Activated CD8-positive, alpha-beta T cell treated with anti-CD3 and anti-CD28 coated beads for 36 hours (primary cell): ENCODE measurements around the gene RIMS1. TPM values are rescaled to one million over a fixed set of nuclear protein-coding genes. Genes with fewer than 3 reads are reported as not detected.

Experiments
- ATAC-seq: fragments of 200-7000 bp; cut with Tn5 transposase; one replicate; pipeline ENCODE4 v1.10.0; 2021; ENCODE audit warnings: mild to moderate bottlenecking, moderate library complexity
- CTCF ChIA-PET: fragments of 350-600 bp; sonication (Branson Sonifier 250); formaldehyde crosslinking; loops from one replicate; lab custom pipeline; 2021; ENCODE audit warnings: antibody characterized with exemption; lab: Charles Lee
- POLR2A ChIA-PET: fragments of 350-600 bp; sonication (Branson Sonifier 250); formaldehyde crosslinking; loops from one replicate; lab custom pipeline; 2021; ENCODE audit warnings: antibody characterized with exemption; lab: Charles Lee
- DNase-seq: peaks from one replicate; pipeline ENCODE4 v3.0.0-alpha.2; 2020
- H3K27ac Mint-ChIP-seq: one replicate; pipeline ENCODE4 v1.8.0; 2021; ENCODE audit warnings: mild to moderate bottlenecking, mixed read lengths
- H3K27me3 Mint-ChIP-seq: one replicate; pipeline ENCODE4 v1.8.0; 2021; ENCODE audit warnings: mixed read lengths
- H3K36me3 Mint-ChIP-seq: one replicate; pipeline ENCODE4 v1.8.0; 2021; ENCODE audit warnings: low read depth, mixed read lengths
- H3K4me1 Mint-ChIP-seq: one replicate; pipeline ENCODE4 v1.8.0; 2021; ENCODE audit warnings: low read depth, mixed read lengths
- H3K4me3 Mint-ChIP-seq: one replicate; pipeline ENCODE4 v1.8.0; 2021; ENCODE audit warnings: mild to moderate bottlenecking, moderate library complexity, mixed read lengths
- H3K9me3 Mint-ChIP-seq: one replicate; pipeline ENCODE4 v1.8.0; 2021; ENCODE audit warnings: mixed read lengths
- intact Hi-C: fragments of 100-400 bp; cut with micrococcal nuclease; formaldehyde crosslinking; loops from one replicate; pipeline ENCODE4 v1.10.0; 2022
- total RNA-seq, 2 experiments: library from RNA; stranded (reverse); gene quantifications; one replicate each; pipeline ENCODE4 v1.2.3, GENCODE V29; 2021
- TF ChIP-seq, protein P1 (sequence below): fragments of 200-600 bp; IDR thresholded peaks from one replicate; pipeline ENCODE4 v1.8.0; 2022; ENCODE audit warnings: antibody characterized with exemption, mild to moderate bottlenecking

Gene RIMS1
- total RNA-seq, 2 experiments from 2014 or later: not detected

DNA sequence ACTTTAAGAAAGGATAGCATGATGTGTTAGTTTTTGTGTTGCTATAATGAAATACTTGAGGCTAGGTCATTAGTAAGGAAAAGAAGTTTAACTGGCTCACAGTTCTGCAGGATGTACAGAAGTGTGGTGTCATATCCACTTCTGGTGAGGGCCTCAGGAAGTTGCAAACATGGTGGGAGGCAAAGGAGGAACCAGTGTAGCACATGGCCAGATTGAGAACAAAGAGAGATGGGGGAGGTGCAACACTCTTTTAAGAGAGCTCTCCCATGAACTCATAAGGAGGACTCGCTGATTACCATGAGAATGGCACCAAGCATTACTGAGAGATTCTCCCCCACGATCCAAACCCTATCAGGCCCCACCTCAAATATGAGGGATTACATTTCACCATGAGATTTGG, 265.4 kb downstream of the RIMS1 start:
- Mint-ChIP-seq H3K36me3 (no peaks in the 10 kb centered on the region), H3K4me3 (no peak overlapping the region), H3K4me1 (no peaks in the 10 kb centered on the region), H3K27ac (no peak overlapping the region), H3K9me3 (peaks cover 6% of the 10 kb centered on the region), H3K27me3 (no peaks in the 10 kb centered on the region)
- POLR2A ChIA-PET: no interaction called here
- TF ChIP-seq, protein P1, sequence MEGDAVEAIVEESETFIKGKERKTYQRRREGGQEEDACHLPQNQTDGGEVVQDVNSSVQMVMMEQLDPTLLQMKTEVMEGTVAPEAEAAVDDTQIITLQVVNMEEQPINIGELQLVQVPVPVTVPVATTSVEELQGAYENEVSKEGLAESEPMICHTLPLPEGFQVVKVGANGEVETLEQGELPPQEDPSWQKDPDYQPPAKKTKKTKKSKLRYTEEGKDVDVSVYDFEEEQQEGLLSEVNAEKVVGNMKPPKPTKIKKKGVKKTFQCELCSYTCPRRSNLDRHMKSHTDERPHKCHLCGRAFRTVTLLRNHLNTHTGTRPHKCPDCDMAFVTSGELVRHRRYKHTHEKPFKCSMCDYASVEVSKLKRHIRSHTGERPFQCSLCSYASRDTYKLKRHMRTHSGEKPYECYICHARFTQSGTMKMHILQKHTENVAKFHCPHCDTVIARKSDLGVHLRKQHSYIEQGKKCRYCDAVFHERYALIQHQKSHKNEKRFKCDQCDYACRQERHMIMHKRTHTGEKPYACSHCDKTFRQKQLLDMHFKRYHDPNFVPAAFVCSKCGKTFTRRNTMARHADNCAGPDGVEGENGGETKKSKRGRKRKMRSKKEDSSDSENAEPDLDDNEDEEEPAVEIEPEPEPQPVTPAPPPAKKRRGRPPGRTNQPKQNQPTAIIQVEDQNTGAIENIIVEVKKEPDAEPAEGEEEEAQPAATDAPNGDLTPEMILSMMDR: no peak
- no peak for DNase-seq
- CTCF ChIA-PET: no interaction called here
- ATAC-seq: no peak
- intact Hi-C loops: no loop called here

DNA sequence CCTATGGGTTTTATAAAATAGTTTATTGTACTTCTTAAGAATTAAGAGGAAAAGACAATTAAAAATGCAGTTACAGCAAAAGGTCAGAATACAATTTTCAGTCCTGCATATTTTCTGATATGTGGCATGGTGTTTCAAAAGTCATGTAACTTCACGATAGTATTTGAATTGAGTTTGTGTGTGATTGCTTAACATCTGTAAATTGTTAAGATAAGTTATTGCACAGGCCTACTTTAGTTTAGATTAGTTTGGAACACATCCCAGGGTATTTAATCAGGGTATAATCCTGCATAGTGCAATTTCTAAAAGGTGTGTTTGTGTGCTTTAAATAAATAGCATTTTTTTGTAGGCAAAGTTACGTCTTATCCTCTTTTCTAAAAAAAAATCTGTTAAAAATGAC, 289.6 kb downstream of the RIMS1 start:
- ChIA-PET CTCF (no interaction called here), POLR2A (no interaction called here)
- H3K27ac Mint-ChIP-seq: no peak overlapping the region
- no peaks in the 10 kb centered on the region for H3K9me3 Mint-ChIP-seq
- no peak overlapping the region for H3K4me3 Mint-ChIP-seq
- ATAC-seq (no peak), DNase-seq (no peak)
- no peaks in the 10 kb centered on the region for H3K4me1 Mint-ChIP-seq
- H3K27me3 Mint-ChIP-seq: peaks cover 3% of the 10 kb centered on the region
- intact Hi-C loops: no loop called here
- TF ChIP-seq, protein P1: no peak
- H3K36me3 Mint-ChIP-seq: no peaks in the 10 kb centered on the region

DNA sequence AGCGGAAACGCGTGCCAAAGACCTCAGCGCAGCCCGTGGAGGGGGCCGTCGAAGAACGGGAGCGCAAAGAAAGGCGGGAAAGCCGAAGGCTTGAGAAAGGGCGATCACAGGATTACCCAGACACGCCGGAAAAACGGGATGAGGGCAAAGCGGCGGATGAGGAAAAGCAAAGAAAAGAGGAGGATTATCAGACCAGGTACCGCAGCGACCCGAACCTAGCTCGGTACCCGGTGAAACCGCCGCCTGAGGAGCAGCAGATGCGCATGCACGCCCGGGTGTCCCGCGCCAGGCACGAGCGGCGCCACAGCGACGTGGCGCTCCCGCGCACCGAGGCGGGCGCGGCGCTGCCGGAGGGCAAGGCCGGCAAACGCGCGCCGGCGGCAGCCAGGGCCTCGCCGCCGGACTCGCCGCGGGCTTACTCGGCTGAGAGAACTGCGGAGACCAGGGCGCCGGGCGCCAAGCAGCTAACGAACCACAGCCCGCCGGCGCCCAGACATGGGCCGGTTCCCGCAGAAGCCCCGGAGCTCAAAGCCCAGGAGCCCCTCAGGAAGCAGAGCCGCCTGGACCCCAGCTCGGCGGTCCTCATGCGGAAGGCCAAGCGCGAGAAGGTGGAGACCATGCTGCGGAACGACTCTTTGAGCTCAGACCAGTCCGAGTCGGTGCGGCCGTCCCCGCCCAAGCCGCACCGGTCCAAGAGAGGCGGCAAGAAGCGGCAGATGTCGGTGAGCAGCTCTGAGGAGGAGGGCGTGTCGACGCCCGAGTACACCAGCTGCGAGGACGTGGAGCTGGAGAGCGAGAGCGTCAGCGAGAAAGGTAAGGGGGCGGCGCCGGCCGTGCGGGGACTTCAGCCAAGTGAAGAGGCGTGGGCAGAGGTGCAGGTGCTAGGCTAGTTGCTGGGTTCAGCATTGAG, 296.2 kb downstream of the RIMS1 start:
- Mint-ChIP-seq H3K27me3 (peaks cover 26% of the 10 kb centered on the region), H3K36me3 (peaks cover 2% of the 10 kb centered on the region), H3K9me3 (no peaks in the 10 kb centered on the region), H3K27ac (no peak overlapping the region), H3K4me1 (peaks cover 3% of the 10 kb centered on the region), H3K4me3 (no peak overlapping the region)
- POLR2A ChIA-PET: no interaction called here
- intact Hi-C loops: no loop called here
- DNase-seq (peak; percentile 8), ATAC-seq (peak; percentile 20)
- CTCF ChIA-PET: no interaction called here
- TF ChIP-seq, protein P1: no peak

DNA sequence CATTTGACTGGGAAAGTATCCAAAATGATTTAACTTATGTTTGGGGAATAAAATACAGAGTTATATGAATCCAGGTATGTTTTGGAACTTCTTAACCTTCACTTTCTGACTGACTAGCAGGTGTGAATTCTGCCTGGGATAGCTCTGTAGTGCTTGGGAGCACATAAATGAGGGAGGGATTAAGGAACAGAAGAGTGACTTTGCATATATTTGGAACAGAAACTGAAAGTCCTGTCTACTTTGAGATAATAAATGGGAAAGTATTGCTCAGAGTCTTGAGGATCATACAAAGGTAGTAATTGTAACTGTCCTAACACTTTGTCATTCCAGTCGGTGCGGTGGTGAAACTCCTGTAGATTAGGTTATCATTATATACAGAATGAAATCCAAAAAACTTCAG, 317.6 kb downstream of the RIMS1 start:
- POLR2A ChIA-PET: no interaction called here
- DNase-seq (no peak), ATAC-seq (no peak)
- Mint-ChIP-seq H3K9me3 (no peaks in the 10 kb centered on the region), H3K27ac (no peak overlapping the region), H3K36me3 (no peaks in the 10 kb centered on the region), H3K4me3 (no peak overlapping the region), H3K27me3 (no peaks in the 10 kb centered on the region), H3K4me1 (no peaks in the 10 kb centered on the region)
- intact Hi-C loops: no loop called here
- CTCF ChIA-PET: no interaction called here
- TF ChIP-seq, protein P1: no peak

DNA sequence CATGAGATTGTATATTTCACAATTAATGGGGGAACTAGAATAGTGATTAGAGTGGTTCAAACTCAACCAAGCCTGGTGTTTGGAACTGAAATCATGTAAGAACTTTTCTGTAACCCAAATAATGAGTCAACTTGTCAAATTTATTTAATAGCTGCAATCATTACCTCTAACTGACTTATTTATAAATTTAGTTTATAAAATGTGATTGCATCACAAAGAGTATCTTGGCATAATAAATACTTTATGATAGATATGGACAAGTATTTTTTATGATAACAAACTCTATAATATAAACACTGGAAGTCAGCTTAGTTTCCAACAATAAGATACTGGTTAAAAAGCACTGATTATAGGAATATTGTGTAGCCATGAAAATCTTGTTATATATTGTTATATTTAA, 319.1 kb downstream of the RIMS1 start:
- intact Hi-C loops: no loop called here
- CTCF ChIA-PET: no interaction called here
- Mint-ChIP-seq H3K9me3 (no peaks in the 10 kb centered on the region), H3K36me3 (no peaks in the 10 kb centered on the region), H3K4me3 (no peak overlapping the region), H3K4me1 (no peaks in the 10 kb centered on the region), H3K27ac (no peak overlapping the region), H3K27me3 (no peaks in the 10 kb centered on the region)
- ATAC-seq (no peak), DNase-seq (no peak)
- TF ChIP-seq, protein P1: no peak
- POLR2A ChIA-PET: no interaction called here
